Ascending aorta (tissue), 2 donors: ENCODE measurements around the gene SLC22A3. TPM values are rescaled to one million over a fixed set of nuclear protein-coding genes. Genes with fewer than 3 reads are reported as not detected.

ENCODE experiments used
- DNase-seq, 2 donors: peaks; one replicate each; pipeline ENCODE4 v3.0.0-alpha.2; 2019; ENCODE audit warnings: low spot score in 2 of 2
- H3K27ac ChIP-seq, 2 donors: fragments of 200-600 bp; sonication (generic); one replicate each; pipeline ENCODE4 v1.5.1; 2016 to 2017; ENCODE audit warnings: mild to moderate bottlenecking in 1 of 2
- H3K27me3 ChIP-seq: fragments of 200-600 bp; sonication (generic); one replicate; pipeline ENCODE4 v1.5.1; 2017
- H3K36me3 ChIP-seq, 2 donors: fragments of 200-600 bp; sonication (generic); one replicate each; pipeline ENCODE4 v1.5.1; 2016
- H3K4me1 ChIP-seq, 2 donors: fragments of 200-600 bp; sonication (generic); one replicate each; pipeline ENCODE4 v1.5.1; 2016 to 2017; ENCODE audit warnings: mild to moderate bottlenecking in 1 of 2
- H3K4me3 ChIP-seq, 2 donors: fragments of 200-600 bp; sonication (generic); one replicate each; pipeline ENCODE4 v1.5.1; 2016 to 2017; ENCODE audit warnings: mild to moderate bottlenecking in 1 of 2
- H3K9me3 ChIP-seq, 2 donors: fragments of 200-600 bp; sonication (generic); one replicate each; pipeline ENCODE4 v1.5.1; 2016
- intact Hi-C: fragments of 100-400 bp; cut with DNase I; formaldehyde crosslinking; loops from one replicate; pipeline ENCODE4 v1.15.1; 2023
- total RNA-seq: library from RNA; depleted of rRNA; stranded (reverse); fragments of >200 nt; gene quantifications from one replicate; pipeline ENCODE4 v1.1.0, GENCODE V29; 2016
- TF ChIP-seq, protein P1 (sequence below), 3 experiments: fragments of 200-600 bp in 2 of 3; fragments of 450-650 bp in 1 of 3; sonication (generic) in 2 of 3; IDR thresholded peaks; one replicate each; pipeline ENCODE4 v1.5.1; 2016 to 2019; ENCODE audit warnings: antibody characterized with exemption in 3 of 3, mild to moderate bottlenecking in 1 of 3, moderate library complexity in 1 of 3

Gene SLC22A3
- total RNA-seq, 1 donor from 2014 or later: 29.6 TPM

DNA sequence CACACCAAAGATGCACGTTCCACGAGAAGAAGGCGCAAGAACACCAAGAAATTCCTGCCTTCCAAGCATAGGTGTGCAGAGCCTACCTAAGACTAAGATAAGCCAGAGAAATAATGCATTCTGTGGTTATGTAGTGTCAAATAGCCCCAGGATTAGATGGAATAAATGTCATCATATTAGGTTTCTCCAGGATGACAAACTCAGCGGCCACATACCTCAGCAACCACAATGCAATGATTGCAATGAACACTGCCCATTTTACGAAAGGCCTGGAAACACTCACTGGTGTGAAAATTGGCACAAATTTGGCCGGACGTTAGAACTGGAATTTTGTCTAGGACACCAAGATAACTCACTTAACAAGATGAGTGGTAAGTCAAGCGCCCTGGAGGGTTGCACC lies 129.7 kb downstream of the SLC22A3 start:
- no peak for DNase-seq
- Histone ChIP-seq H3K4me3 (no peak overlapping the region), H3K36me3 (peaks cover 0 to 5% of the 10 kb centered on the region in 2 donors), H3K27ac (no peak overlapping the region), H3K27me3 (no peaks in the 10 kb centered on the region), H3K4me1 (no peaks in the 10 kb centered on the region), H3K9me3 (peaks cover 0 to 3% of the 10 kb centered on the region in 2 donors)
- intact Hi-C loops: no loop called here
- TF ChIP-seq, protein P1, sequence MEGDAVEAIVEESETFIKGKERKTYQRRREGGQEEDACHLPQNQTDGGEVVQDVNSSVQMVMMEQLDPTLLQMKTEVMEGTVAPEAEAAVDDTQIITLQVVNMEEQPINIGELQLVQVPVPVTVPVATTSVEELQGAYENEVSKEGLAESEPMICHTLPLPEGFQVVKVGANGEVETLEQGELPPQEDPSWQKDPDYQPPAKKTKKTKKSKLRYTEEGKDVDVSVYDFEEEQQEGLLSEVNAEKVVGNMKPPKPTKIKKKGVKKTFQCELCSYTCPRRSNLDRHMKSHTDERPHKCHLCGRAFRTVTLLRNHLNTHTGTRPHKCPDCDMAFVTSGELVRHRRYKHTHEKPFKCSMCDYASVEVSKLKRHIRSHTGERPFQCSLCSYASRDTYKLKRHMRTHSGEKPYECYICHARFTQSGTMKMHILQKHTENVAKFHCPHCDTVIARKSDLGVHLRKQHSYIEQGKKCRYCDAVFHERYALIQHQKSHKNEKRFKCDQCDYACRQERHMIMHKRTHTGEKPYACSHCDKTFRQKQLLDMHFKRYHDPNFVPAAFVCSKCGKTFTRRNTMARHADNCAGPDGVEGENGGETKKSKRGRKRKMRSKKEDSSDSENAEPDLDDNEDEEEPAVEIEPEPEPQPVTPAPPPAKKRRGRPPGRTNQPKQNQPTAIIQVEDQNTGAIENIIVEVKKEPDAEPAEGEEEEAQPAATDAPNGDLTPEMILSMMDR (IDR thresholded peaks at IDR 0.05): no peak

DNA sequence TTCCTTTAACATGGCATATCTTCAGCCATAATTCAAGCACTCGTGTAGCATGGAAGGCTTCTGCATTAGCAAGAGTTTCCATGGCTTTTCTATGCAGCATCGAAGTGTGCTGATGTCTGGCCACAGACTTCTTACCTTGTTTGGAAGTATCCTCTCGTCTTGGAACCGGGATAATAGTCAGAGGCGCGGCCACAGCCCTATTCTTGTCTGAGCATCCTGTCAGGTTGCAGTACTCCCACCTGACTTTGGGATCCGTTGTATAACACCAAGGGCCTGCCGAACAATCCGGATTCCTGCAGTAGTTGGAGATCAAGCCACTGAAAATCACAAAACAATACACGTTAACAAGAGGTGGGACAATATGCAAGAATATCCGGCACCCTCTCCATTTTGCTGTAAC lies 138.9 kb downstream of the SLC22A3 start:
- no peak overlapping the region for H3K4me3 ChIP-seq
- no peaks in the 10 kb centered on the region for H3K4me1 ChIP-seq
- peaks cover 0 to 5% of the 10 kb centered on the region in 2 donors for H3K36me3 ChIP-seq
- TF ChIP-seq, protein P1 (IDR thresholded peaks at IDR 0.05): no peak
- intact Hi-C loops: no loop called here
- no peak for DNase-seq
- no peaks in the 10 kb centered on the region for H3K9me3 ChIP-seq
- no peak overlapping the region for H3K27ac ChIP-seq
- no peaks in the 10 kb centered on the region for H3K27me3 ChIP-seq

DNA sequence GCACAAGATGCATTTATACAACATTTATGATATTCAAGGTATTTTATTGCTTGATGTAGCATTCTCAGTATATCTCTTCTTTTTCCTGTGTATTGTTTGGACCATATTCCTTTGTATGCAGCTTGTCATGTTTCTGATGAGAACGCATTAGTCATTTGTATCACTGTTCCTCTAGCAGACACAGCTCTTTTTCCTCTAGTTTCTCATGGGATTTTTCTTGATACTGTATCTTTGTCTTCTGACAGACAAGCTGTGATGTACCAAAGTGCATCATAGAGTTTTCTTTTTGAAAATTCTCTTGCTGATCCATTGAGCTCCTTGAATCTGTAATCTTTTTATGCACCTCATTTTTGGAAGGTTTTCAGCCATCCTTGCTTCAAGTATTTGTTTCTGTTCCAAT lies 140.9 kb downstream of the SLC22A3 start:
- TF ChIP-seq, protein P1 (IDR thresholded peaks at IDR 0.05): no peak
- Histone ChIP-seq H3K9me3 (no peaks in the 10 kb centered on the region), H3K27me3 (no peaks in the 10 kb centered on the region), H3K27ac (no peak overlapping the region), H3K4me1 (no peaks in the 10 kb centered on the region), H3K36me3 (no peaks in the 10 kb centered on the region), H3K4me3 (no peak overlapping the region)
- no peak for DNase-seq
- intact Hi-C loops: no loop called here

DNA sequence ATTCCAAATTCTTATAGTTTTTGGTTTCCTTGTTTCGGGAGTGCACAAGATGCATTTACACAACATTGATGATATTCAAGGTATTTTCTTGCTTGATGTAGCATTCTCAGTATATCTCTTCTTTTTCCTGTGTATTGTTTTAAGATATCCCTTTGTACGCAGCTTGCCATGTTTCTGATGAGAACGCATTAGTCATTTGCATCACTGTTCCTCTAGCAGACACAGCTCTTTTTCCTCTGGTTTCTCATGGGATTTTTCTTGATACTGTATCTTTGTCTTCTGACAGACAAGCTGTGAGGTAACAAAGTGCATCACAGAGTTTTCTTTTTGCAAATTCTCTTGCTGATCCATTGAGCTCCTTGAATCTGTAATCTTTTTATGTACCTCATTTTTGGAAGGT lies 146.4 kb downstream of the SLC22A3 start:
- no peaks in the 10 kb centered on the region for H3K27me3 ChIP-seq
- no peaks in the 10 kb centered on the region for H3K9me3 ChIP-seq
- no peak overlapping the region for H3K4me3 ChIP-seq
- H3K27ac ChIP-seq: no peak overlapping the region
- intact Hi-C loops: no loop called here
- H3K36me3 ChIP-seq: no peaks in the 10 kb centered on the region
- no peaks in the 10 kb centered on the region for H3K4me1 ChIP-seq
- TF ChIP-seq, protein P1 (IDR thresholded peaks at IDR 0.05): no peak
- no peak for DNase-seq

DNA sequence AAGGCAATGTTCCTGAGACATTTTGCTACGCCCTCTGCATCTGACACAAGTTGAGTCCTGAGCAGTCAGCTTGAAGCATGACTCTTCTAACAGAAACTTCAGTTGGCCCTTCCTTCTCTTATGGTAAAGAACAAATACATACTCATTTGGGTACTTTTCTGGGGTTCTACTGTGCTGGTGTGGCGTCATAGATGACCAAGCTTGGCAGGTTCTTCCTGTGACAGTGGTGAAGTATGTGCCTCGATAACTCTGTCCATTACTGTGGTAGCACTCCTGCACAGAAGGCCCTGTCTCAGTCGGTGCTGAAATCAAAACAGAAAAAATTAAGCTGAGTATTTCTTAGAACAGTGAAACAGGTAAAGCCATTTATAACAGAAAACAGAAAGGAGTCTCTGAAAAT lies 152.5 kb downstream of the SLC22A3 start:
- Histone ChIP-seq H3K9me3 (peaks cover 0 to 8% of the 10 kb centered on the region in 2 donors), H3K36me3 (no peaks in the 10 kb centered on the region), H3K4me3 (no peak overlapping the region), H3K4me1 (no peaks in the 10 kb centered on the region), H3K27me3 (no peaks in the 10 kb centered on the region), H3K27ac (no peak overlapping the region)
- no peak for DNase-seq
- TF ChIP-seq, protein P1 (IDR thresholded peaks at IDR 0.05): no peak
- intact Hi-C loops: no loop called here

Other genes with a start within 250 kb of the SLC22A3 start
- not detected for gene SLC22A1, start 226.6 kb upstream of the SLC22A3 start, total RNA-seq
- not detected for gene SLC22A2, start 89.6 kb upstream of the SLC22A3 start, total RNA-seq